Mucosa of stomach (tissue), 1 donor: ENCODE results near the gene IPO11.
"Not testable (repeated sequence)": the region's sequence is repeated elsewhere in the genome, so short reads cannot be mapped to it uniquely, and the experiment has no call there.

Experiments
- H3K27me3 ChIP-seq: one replicate; pipeline ENCODE4 v1.7.0; 2013; ENCODE audit warnings: mild to moderate bottlenecking, low read length; ENCODE audit not compliant: control insufficient read depth, insufficient read depth
- H3K36me3 ChIP-seq: one replicate; pipeline ENCODE4 v1.7.0; 2013; ENCODE audit warnings: low read length; ENCODE audit not compliant: control insufficient read depth, insufficient read depth
- H3K4me1 ChIP-seq: one replicate; pipeline ENCODE4 v1.7.0; 2013; ENCODE audit warnings: mild to moderate bottlenecking, low read length; ENCODE audit not compliant: control insufficient read depth, insufficient read depth
- H3K4me3 ChIP-seq: one replicate; pipeline ENCODE4 v1.7.0; 2013; ENCODE audit warnings: low read length
- H3K9ac ChIP-seq: one replicate; pipeline ENCODE4 v1.7.0; 2013; ENCODE audit warnings: mild to moderate bottlenecking, low read length, moderate library complexity
- H3K9me3 ChIP-seq: one replicate; pipeline ENCODE4 v1.7.0; 2013; ENCODE audit warnings: mild to moderate bottlenecking, low read length, moderate library complexity; ENCODE audit not compliant: control insufficient read depth
- donor health status: Pancreatic carcinoma.

IPO11 gene

DNA sequence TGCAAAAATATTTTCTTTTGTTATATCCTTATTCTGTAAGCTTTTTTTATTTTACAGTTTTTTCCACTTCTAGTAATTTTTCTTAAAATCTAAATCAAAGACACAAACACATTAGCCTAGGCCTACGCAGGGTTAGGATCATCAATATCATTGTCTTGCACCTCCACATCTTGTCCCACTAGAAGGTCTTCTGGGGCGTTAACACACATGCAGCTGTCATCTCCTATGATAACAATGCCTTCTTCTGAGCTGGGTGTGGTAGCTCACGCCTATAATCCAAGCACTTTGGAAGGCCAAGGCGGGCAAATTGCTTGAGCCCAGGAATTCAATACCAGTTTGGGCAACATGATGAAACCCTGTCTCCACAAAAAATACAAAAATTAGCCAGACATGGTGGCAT is 87.2 kb downstream of the IPO11 start:
- H3K9me3 ChIP-seq, result no peaks in the 10 kb centered on the region
- H3K9ac ChIP-seq, result no peak overlapping the region
- no peaks in the 10 kb centered on the region for H3K4me1 ChIP-seq
- no peaks in the 10 kb centered on the region for H3K27me3 ChIP-seq
- H3K36me3 ChIP-seq, result no peaks in the 10 kb centered on the region
- no peak overlapping the region for H3K4me3 ChIP-seq

DNA sequence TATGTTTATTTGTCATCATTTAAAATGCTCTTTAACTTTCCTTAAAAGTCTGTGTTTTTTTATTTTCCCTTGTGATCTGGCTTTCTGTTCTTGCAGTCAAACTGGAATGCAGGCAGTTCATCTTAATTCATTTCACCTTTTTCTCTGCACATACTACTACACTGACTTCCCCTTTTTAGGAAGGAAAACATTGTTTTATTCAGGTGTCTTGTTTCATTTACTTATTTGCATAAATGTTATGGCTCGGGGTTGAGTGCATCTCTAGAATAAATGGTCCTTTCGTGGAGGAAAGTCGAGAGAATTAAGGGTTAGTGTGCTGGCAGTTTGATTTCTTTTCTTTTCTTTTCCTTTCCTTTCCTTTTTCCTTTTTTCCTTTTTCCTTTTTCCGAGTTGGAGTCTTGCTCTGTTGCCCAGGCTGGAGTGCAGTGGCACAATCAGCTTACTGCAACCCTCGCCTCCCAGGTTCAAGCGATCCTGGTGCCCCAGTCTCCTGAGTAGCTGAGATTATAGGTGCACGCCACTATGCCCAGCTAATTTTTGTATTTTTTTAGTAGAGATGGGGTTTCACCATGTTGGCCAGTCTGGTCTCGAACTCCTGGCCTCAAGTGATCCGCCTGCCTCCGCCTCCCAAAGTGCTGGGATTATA is 90.0 kb downstream of the IPO11 start:
- Histone ChIP-seq H3K4me3 (no peak overlapping the region), H3K4me1 (no peaks in the 10 kb centered on the region), H3K36me3 (no peaks in the 10 kb centered on the region), H3K9ac (no peak overlapping the region), H3K9me3 (no peaks in the 10 kb centered on the region), H3K27me3 (no peaks in the 10 kb centered on the region)

DNA sequence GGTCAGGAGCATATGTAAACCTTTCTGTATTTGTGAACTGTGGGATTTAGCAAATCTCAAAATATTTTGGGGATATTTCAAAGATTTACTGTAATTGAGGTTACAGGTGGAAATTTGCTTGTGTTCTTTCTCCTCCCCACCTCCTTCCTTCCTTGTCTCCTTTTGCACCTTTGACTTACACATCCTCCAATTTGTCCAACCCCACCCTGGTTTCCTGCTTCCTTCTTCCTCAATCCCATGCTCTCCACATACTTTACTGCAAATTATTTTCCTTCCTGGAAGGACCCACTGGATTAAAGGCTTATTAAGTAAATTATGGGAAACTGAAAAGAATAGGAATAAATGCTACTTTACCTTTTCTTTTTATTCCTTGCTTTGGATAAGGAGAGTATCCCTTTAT is 91.6 kb downstream of the IPO11 start:
- Histone ChIP-seq H3K9me3 (no peaks in the 10 kb centered on the region), H3K9ac (no peak overlapping the region), H3K4me3 (no peak overlapping the region), H3K27me3 (no peaks in the 10 kb centered on the region), H3K36me3 (no peaks in the 10 kb centered on the region), H3K4me1 (no peaks in the 10 kb centered on the region)

DNA sequence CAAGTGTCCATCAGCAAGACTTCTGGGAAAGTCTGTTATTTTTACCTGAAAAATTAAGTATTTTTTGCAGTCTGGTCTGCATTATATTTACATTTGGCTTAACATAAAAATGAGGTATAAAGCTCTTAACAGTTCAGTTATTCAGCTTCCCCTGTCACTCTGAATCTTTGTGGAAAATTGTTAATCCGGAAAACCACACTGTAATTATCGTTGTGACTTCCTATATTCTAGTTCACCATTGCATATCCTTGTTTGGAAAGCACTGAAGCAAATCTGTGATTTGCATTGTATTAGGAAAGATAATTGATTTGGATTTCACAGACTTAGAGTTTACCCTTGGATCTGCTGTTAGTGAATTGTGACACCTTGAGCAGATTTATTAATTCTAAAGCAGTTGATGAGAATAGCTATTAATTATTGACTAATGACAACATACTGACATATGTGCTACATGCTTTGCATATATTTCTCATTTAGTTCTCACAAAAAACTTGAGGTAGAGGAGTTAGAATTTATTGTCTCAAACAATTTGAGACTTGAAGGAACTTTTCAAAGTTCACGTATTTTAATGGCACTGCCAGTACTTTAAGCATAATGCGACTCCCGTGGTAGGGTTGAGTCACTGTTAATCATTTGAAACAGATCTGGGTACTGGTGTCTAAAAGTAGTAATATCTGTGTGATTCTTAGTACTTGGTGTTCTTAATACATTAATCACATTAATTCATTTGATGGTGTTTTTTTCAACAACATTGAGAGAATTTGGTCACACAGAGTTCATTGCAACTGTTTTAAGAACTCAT is 94.3 kb downstream of the IPO11 start:
- H3K4me3 ChIP-seq, result no peak overlapping the region
- H3K27me3 ChIP-seq, result no peaks in the 10 kb centered on the region
- H3K4me1 ChIP-seq, result no peaks in the 10 kb centered on the region
- H3K9ac ChIP-seq, result no peak overlapping the region
- H3K9me3 ChIP-seq, result no peaks in the 10 kb centered on the region
- H3K36me3 ChIP-seq, result no peaks in the 10 kb centered on the region

DNA sequence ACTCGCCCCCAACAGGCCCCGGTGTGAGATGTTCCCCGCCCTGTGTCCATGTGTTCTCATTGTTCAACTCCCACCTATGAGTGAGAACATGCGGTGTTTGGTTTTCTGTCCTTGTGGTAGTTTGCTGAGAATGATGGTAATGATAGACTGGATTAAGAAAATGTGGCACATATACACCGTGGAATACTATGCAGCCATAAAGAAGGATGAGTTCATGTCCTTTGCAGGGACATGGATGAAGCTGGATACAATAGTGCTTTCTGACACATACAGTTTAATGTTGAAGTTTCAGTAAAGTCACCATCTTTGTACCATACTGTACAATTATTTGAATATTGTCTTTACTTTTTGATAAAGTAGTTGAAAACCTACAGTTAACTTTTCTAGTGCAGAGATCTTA is 96.2 kb downstream of the IPO11 start:
- H3K27me3 ChIP-seq, H3K9me3 ChIP-seq: not testable (repeated sequence)

DNA sequence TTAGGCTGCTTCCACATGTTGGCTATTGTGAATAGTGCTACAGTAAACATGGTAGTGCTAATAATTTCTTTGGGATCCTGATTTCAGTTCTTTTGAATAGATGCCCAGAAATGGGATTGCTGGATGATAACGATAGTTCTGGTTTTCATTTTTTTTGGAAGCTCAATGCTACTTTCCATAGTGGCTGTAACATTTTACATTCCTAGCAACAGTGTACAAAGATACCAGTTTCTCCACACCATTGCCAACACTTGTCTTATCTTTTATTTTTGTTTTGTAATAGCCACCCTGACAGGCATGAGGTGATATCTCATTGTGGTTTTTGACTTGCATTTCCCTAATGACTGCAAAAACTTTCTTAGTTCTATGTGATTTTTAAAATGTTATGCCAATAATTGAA is 97.2 kb downstream of the IPO11 start:
- no peak overlapping the region for H3K9ac ChIP-seq
- no peak overlapping the region for H3K4me3 ChIP-seq
- no peaks in the 10 kb centered on the region for H3K27me3 ChIP-seq
- no peaks in the 10 kb centered on the region for H3K36me3 ChIP-seq
- no peaks in the 10 kb centered on the region for H3K4me1 ChIP-seq
- no peaks in the 10 kb centered on the region for H3K9me3 ChIP-seq

More for the DNA sequence above, 96.2 kb downstream of the IPO11 start:
- H3K36me3 ChIP-seq, H3K9ac ChIP-seq, H3K4me1 ChIP-seq, H3K4me3 ChIP-seq: not testable (repeated sequence)

DNA sequence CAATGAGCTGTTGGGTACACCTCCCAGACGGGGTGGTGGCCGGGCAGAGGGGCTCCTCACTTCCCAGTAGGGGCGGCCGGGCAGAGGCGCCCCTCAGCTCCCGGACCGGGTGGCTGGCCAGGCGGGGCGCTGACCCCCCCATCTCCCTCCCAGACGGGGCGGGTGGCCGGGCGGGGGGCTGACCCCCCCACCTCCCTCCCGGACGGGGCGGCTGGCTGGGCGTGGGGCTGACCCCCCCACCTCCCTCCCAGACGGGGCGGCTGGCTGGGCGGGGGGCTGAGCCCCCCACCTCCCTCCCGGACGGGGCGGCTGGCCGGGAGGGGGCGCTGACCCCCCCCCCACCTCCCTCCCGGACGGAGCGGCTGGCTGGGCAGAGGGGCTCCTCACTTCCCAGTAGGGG is 100.5 kb downstream of the IPO11 start:
- not testable (repeated sequence) for H3K4me1 ChIP-seq, H3K27me3 ChIP-seq, H3K9me3 ChIP-seq

DNA sequence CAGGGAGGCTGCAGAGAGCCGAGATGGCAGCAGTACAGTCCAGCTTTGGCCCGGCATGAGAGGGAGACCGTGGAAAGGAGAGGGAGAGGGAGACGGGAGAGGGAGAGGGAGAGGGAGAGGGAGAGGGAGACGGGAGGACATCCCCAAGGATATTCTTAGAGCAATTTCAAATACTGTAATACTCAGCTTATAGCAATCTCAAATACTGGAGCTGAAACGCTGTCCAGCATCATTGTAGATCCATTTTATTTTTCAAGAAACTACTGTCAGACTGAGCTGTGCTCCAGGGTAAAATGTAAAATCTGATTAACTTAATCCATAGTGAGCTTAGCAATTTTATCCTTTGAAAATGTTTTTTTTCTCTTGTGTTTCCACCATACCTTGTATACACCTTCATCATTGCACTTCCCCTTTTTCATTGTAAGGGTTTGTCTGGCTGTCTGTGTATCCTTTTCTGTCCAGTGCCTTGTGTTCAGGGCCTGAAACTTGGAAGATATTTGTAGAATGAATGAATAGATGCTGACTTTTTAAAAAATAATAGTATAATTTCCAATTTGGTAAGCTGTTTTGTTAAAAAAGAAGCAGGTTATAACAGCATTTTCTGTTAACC is 102.1 kb downstream of the IPO11 start:
- Histone ChIP-seq H3K9me3 (no peaks in the 10 kb centered on the region), H3K27me3 (no peaks in the 10 kb centered on the region), H3K4me3 (no peak overlapping the region), H3K36me3 (no peaks in the 10 kb centered on the region), H3K9ac (no peak overlapping the region), H3K4me1 (no peaks in the 10 kb centered on the region)

More for the DNA sequence above, 100.5 kb downstream of the IPO11 start:
- H3K9ac ChIP-seq, H3K4me3 ChIP-seq, H3K36me3 ChIP-seq: not testable (repeated sequence)

DNA sequence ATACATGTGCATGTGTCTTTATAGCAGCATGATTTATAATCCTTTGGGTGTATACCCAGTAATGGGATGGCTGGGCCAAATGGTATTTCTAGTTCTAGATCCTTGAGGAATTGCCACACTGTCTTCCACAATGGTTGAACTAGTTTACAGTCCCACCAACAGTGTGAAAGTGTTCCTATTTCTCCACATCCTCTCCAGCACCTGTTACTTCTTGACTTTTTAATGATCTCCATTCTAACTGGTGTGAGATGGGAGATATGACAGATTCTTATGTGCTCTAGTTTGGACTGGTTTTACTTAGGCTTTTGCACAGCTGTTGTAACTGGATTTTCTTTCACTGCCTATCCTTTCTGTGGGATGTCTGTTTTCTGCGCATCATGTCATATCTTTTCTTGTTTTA is 108.2 kb downstream of the IPO11 start:
- H3K4me3 ChIP-seq, H3K4me1 ChIP-seq, H3K36me3 ChIP-seq, H3K9ac ChIP-seq, H3K27me3 ChIP-seq, H3K9me3 ChIP-seq: not testable (repeated sequence)

DNA sequence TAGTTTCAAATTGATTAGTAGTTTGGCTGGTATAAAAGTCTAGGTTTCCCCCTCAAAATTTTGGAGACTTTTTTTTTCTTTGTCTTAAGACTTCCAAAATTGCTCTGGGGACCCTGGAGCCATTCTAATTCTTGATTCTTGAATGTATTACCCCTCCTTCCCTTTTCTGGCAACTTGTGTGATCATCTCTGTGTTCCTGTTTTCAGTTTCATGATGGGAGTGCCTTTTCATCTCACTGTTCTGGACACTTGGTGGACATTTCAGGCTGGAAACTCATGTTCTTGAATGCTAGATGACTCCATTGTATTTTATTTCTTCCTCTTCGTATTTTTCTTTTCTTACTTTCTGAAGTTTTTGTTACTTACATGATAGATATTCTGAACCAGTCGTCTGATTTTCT is 108.8 kb downstream of the IPO11 start:
- no peaks in the 10 kb centered on the region for H3K27me3 ChIP-seq
- no peak overlapping the region for H3K4me3 ChIP-seq
- no peaks in the 10 kb centered on the region for H3K36me3 ChIP-seq
- H3K9me3 ChIP-seq, result no peaks in the 10 kb centered on the region
- no peaks in the 10 kb centered on the region for H3K4me1 ChIP-seq
- H3K9ac ChIP-seq, result no peak overlapping the region

DNA sequence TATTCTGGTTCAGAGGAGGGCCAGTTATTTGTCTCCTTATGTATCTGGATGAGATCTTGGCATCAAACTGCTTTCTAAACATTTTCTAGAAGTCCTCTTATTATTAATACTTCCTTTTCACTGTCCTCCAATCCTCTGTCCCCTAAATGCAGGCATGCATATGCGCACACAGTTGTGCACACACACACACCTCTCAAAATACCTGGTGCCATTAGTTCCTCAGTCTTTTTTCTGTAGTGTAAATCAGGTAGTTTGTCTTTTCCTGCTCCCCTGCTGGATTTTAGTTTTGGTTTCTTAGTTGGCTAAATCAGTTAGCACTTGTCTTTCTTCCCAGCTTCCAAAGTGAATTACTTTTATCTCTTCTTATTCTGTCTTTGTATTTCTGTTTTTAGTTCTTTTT is 110.2 kb downstream of the IPO11 start:
- Histone ChIP-seq H3K4me3 (no peak overlapping the region), H3K27me3 (no peaks in the 10 kb centered on the region), H3K9ac (no peak overlapping the region), H3K9me3 (no peaks in the 10 kb centered on the region), H3K4me1 (no peaks in the 10 kb centered on the region), H3K36me3 (no peaks in the 10 kb centered on the region)

DNA sequence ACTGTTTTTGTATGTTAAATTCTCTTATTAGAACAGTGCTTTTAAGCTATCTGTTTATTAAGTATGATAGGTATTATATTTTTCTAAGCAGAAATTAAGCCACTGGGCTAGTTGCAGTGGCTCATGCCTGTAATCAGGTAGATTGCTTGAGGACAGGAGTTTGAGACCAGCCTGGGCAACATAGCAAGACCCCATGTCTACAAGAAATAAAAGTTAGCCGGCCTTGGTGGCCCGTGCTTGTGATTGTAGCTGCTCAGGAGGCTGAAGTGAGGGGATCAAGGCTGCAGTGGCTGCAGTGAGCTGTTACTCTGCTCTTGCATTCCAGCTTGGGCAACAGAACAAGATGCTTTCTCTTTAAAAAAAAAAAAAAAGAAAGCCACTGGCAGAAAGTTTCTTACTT is 121.0 kb downstream of the IPO11 start:
- Histone ChIP-seq H3K4me1 (peaks cover 4% of the 10 kb centered on the region), H3K9ac (no peak overlapping the region), H3K27me3 (no peaks in the 10 kb centered on the region), H3K9me3 (no peaks in the 10 kb centered on the region), H3K36me3 (no peaks in the 10 kb centered on the region), H3K4me3 (no peak overlapping the region)
